Activated CD8-positive, alpha-beta memory T cell treated with anti-CD3 and anti-CD28 coated beads for 1 hour (primary cell): ENCODE results near the gene HTR2C.
"Not testable (repeated sequence)": the region's sequence is repeated elsewhere in the genome, so short reads cannot be mapped to it uniquely, and the experiment has no call there.

Source experiments
- DNase-seq, 2 donors: peaks; one replicate each; pipeline ENCODE4 v3.0.0-alpha.2; 2020; ENCODE audit warnings: low read depth in 1 of 2; ENCODE audit errors: extremely low read depth in 1 of 2

HTR2C gene

GRCh38 chrX:114583646-114584374 is at the start of gene HTR2C:
TSS of gene HTR2C (plus strand) at chrX:114584086. CDS start at chrX:114726937, 142,851 bp downstream.
- DNase-seq: no peak

- DNase-seq: no peak
These were observed 3.5 kb upstream of the HTR2C start for GRCh38 chrX:114580336-114580735.

- DNase-seq: no peak
These were observed 2.2 kb upstream of the HTR2C start for GRCh38 chrX:114581528-114582263.

- no peak for DNase-seq
These were observed 1.6 kb upstream of the HTR2C start for GRCh38 chrX:114582264-114582632.

- no peak for DNase-seq
These were observed 1.0 kb upstream of the HTR2C start for GRCh38 chrX:114582698-114583395.

- no peak for DNase-seq
These were observed 573 bp downstream of the HTR2C start for GRCh38 chrX:114584375-114584943.

GRCh38 chrX:114584983-114585842 is 1.3 kb downstream of the HTR2C start:
- no peak for DNase-seq

- DNase-seq: no peak
These were observed 7.2 kb downstream of the HTR2C start for GRCh38 chrX:114591121-114591520.

GRCh38 chrX:114599305-114599704 is 15.4 kb downstream of the HTR2C start:
- no peak for DNase-seq

- no peak for DNase-seq
These were observed 16.0 kb downstream of the HTR2C start for GRCh38 chrX:114599911-114600310.

GRCh38 chrX:114606619-114607018 is 22.7 kb downstream of the HTR2C start:
- DNase-seq: not testable (repeated sequence)

- no peak for DNase-seq
These were observed 27.2 kb downstream of the HTR2C start for GRCh38 chrX:114611018-114611619.

- DNase-seq: no peak
These were observed 31.9 kb downstream of the HTR2C start for GRCh38 chrX:114615765-114616164.

GRCh38 chrX:114619874-114620273 is 36.0 kb downstream of the HTR2C start:
- DNase-seq: no peak

GRCh38 chrX:114626323-114626722 is 42.4 kb downstream of the HTR2C start:
- no peak for DNase-seq

- DNase-seq: no peak
These were observed 52.1 kb downstream of the HTR2C start for GRCh38 chrX:114635986-114636385.

- DNase-seq: no peak
These were observed 66.5 kb downstream of the HTR2C start for GRCh38 chrX:114650351-114650750.

- no peak for DNase-seq
These were observed 91.5 kb downstream of the HTR2C start for GRCh38 chrX:114675365-114675764.

- DNase-seq: not testable (repeated sequence)
These were observed 116.6 kb downstream of the HTR2C start for GRCh38 chrX:114700533-114700932.

GRCh38 chrX:114709406-114709805 is 125.5 kb downstream of the HTR2C start:
- DNase-seq: no peak
